ENCODE measurements around the gene MED15. TPM values are rescaled to one million over a fixed set of nuclear protein-coding genes. Genes with fewer than 3 reads are reported as not detected.
"Not testable (repeated sequence)": the region's sequence is repeated elsewhere in the genome, so short reads cannot be mapped to it uniquely, and the experiment has no call there.

MED15 gene
- total and polyA plus RNA-seq, 4 donors: 57.8 to 123 (median 69.1) TPM

DNA sequence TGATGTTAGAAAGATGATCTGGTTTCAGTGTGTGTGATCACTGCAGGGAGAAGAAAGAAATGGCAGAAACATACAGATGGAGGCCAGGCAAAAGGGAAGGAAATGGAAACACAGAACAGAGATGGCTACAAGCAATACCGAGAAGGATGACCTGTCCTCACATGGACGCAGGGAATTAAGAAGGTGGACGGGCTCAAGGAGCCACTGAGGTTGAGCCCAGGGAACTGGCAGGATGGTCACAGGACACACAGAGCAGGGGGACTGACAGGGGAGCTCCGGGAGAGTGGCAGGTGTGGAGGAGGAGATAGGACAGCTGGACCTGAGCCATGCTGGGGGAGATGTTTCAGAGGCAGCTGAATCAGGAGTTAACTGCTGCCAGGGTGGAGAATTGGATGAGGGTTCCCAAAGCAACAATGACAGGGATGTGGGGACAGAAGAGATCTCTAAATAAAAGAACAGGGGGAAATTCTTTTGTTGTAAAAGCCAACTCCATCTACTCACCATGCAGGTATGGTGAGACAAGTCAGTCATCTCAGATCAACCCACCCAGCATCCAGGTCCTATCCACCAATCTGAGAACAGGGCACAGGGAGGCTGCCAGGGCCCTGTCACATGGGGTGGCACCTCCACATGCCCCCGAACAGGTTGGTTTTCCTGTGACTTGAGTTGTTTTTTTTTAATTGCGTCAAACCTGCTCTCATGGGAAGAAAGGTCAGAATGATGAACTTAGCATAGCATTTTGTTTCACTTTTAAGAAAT is 38.1 kb upstream of the MED15 start:
- WGBS, 2 donors: 79 to 87% methylated on average over 6 of the region's 6 CpGs
- Histone ChIP-seq H3K27ac (ENCODE audit: low read depth in 1 of 2, low read length in 1 of 2) (no peak overlapping the region), H3K4me3 (no peak overlapping the region), H3K9ac (ENCODE audit: insufficient read depth in 1 of 2, low read length in 2 of 2) (no peak overlapping the region), H3K4me1 (ENCODE audit: control insufficient read depth in 5 of 5, insufficient read depth in 5 of 5, low read length in 5 of 5) (no peaks in the 10 kb centered on the region), H3K27me3 (ENCODE audit: control insufficient read depth in 3 of 3, insufficient read depth in 3 of 3, low read length in 2 of 3) (no peaks in the 10 kb centered on the region), H3K9me3 (ENCODE audit: control insufficient read depth in 4 of 4, insufficient read depth in 3 of 4, low read length in 3 of 4) (no peaks in the 10 kb centered on the region), H3K36me3 (ENCODE audit: control insufficient read depth in 4 of 4, insufficient read depth in 4 of 4, low read length in 4 of 4) (peaks cover 0 to 19% (median 9%) of the 10 kb centered on the region in 4 donors)
- no peak for DNase-seq
- ATAC-seq (ENCODE audit: insufficient read depth, low FRiP score): no peak
- TF ChIP-seq, protein P1, sequence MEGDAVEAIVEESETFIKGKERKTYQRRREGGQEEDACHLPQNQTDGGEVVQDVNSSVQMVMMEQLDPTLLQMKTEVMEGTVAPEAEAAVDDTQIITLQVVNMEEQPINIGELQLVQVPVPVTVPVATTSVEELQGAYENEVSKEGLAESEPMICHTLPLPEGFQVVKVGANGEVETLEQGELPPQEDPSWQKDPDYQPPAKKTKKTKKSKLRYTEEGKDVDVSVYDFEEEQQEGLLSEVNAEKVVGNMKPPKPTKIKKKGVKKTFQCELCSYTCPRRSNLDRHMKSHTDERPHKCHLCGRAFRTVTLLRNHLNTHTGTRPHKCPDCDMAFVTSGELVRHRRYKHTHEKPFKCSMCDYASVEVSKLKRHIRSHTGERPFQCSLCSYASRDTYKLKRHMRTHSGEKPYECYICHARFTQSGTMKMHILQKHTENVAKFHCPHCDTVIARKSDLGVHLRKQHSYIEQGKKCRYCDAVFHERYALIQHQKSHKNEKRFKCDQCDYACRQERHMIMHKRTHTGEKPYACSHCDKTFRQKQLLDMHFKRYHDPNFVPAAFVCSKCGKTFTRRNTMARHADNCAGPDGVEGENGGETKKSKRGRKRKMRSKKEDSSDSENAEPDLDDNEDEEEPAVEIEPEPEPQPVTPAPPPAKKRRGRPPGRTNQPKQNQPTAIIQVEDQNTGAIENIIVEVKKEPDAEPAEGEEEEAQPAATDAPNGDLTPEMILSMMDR (IDR thresholded peaks at IDR 0.05; ENCODE audit: control extremely low read depth, extremely low read depth): no peak

DNA sequence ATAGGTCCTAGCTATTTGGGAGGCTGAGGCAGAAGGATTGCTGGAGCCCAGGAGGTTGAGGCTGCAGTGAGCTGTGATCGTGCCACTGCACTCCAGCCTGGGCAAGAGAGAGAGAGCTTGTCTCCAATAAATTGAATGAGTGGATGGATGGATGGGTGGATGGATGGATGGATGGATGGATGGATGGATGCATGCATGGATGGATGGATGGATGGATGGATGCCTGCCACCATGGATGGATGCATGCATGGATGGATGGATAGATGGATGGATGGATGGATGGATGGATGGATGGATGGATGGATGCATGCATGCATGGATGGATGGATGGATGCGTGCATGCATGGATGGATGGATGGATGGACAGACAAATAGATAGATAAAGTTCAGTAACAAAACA is 36.9 kb upstream of the MED15 start:
- not testable (repeated sequence) for DNase-seq; H3K4me1 ChIP-seq (ENCODE audit: control insufficient read depth in 5 of 5, insufficient read depth in 5 of 5, low read length in 5 of 5); H3K9ac ChIP-seq (ENCODE audit: insufficient read depth in 1 of 2, low read length in 2 of 2); H3K9me3 ChIP-seq (ENCODE audit: control insufficient read depth in 4 of 4, insufficient read depth in 3 of 4, low read length in 3 of 4); H3K4me3 ChIP-seq; ATAC-seq (ENCODE audit: insufficient read depth, low FRiP score); H3K27ac ChIP-seq (ENCODE audit: low read depth in 1 of 2, low read length in 1 of 2); H3K27me3 ChIP-seq (ENCODE audit: control insufficient read depth in 3 of 3, insufficient read depth in 3 of 3, low read length in 2 of 3)
- peaks cover 0 to 10% (median 4%) of the 10 kb centered on the region in 4 donors for H3K36me3 ChIP-seq (ENCODE audit: control insufficient read depth in 4 of 4, insufficient read depth in 4 of 4, low read length in 4 of 4)
- WGBS, 2 donors: 97 to 98% methylated on average over 2 of the region's 2 CpGs

DNA sequence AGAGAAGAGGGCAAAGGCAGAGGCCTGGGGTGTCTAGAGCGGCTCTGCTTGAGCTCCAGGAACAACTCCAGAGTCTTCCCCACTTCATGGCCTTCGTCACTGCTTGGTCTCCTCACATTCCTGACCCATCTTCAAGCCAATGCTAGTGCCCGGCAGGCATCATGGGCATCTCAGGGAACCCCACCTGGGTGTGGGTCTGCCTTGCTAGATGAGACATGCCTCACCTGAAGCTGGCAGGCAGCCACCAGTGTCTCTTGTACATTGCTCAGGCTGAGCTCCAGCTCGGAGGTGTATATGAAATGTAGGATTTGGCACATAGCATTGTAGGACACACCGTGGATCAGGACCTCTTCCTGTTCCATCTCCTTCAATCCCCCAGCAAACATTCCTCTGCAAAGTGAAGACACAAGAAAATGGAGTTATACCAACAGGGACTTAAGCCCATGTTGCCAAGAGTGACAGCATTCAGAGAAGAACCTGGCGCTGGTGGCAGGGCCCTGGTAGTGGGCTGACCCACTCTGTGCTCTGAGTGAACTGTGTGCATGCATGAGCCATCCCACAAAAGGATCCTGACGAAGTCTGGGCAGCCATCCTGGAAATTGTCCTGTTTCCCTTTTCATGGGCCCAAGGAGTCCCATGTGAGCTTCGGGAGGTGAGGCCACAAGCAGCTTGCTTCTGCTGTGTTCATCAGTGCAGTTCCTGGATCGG is 36.1 kb upstream of the MED15 start:
- 95 to 96% methylated on average over 9 of the region's 9 CpGs for WGBS, 2 donors
- DNase-seq (no peak), ATAC-seq (ENCODE audit: insufficient read depth, low FRiP score) (no peak)
- H3K36me3 ChIP-seq (ENCODE audit: control insufficient read depth in 4 of 4, insufficient read depth in 4 of 4, low read length in 4 of 4): peaks cover 0 to 10% (median 4%) of the 10 kb centered on the region in 4 donors
- no peak overlapping the region for H3K4me3 ChIP-seq
- TF ChIP-seq, protein P1 (IDR thresholded peaks at IDR 0.05; ENCODE audit: control extremely low read depth, extremely low read depth): no peak
- no peak overlapping the region for H3K27ac ChIP-seq (ENCODE audit: low read depth in 1 of 2, low read length in 1 of 2)
- H3K9ac ChIP-seq (ENCODE audit: insufficient read depth in 1 of 2, low read length in 2 of 2): no peak overlapping the region
- peaks cover 0 to 2% (median 0%) of the 10 kb centered on the region in 5 donors for H3K4me1 ChIP-seq (ENCODE audit: control insufficient read depth in 5 of 5, insufficient read depth in 5 of 5, low read length in 5 of 5)
- H3K9me3 ChIP-seq (ENCODE audit: control insufficient read depth in 4 of 4, insufficient read depth in 3 of 4, low read length in 3 of 4): no peaks in the 10 kb centered on the region
- no peaks in the 10 kb centered on the region for H3K27me3 ChIP-seq (ENCODE audit: control insufficient read depth in 3 of 3, insufficient read depth in 3 of 3, low read length in 2 of 3)
